Measurements from ENCODE around the gene PTGDS. TPM values are rescaled to one million over a fixed set of nuclear protein-coding genes. Genes with fewer than 3 reads are reported as not detected.

Gene PTGDS
- polyA plus RNA-seq, 1 donor from 2014 or later: 2.0 TPM

DNA sequence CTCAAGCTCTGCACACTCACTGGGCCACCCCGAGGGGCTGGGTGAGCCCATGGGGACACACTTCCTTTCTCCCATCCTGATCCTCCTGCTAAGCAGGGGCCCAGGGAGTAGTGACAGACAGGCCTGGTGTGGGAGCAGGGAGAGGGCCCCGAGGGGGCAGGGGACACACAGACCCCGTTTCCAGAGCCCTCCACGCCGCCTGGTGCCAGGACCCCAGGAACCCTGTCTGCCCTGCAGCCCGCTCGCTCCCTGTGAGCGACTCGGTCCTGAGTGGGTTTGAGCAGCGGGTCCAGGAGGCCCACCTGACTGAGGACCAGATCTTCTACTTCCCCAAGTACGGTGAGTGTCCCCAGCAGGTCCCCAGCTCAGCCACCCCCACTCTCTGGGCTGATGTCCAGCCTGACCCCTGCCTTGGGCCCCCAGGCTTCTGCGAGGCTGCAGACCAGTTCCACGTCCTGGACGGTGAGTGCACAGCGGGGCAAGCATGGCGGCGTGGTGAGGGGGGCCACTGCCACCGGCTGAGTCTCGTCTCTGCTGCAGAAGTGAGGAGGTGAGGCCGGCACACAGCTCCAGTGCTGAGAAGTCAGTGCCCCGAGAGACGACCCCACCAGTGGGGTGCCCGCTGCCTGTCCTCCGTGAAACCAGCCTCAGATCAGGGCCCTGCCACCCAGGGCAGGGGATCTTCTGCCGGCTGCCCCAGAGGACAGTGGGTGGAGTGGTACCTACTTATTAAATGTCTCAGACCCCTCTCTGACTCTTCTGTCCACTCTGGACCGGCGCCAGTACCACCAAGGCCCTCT is 30.9 kb upstream of the PTGDS start:
- TF ChIP-seq, protein P1, sequence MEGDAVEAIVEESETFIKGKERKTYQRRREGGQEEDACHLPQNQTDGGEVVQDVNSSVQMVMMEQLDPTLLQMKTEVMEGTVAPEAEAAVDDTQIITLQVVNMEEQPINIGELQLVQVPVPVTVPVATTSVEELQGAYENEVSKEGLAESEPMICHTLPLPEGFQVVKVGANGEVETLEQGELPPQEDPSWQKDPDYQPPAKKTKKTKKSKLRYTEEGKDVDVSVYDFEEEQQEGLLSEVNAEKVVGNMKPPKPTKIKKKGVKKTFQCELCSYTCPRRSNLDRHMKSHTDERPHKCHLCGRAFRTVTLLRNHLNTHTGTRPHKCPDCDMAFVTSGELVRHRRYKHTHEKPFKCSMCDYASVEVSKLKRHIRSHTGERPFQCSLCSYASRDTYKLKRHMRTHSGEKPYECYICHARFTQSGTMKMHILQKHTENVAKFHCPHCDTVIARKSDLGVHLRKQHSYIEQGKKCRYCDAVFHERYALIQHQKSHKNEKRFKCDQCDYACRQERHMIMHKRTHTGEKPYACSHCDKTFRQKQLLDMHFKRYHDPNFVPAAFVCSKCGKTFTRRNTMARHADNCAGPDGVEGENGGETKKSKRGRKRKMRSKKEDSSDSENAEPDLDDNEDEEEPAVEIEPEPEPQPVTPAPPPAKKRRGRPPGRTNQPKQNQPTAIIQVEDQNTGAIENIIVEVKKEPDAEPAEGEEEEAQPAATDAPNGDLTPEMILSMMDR (IDR thresholded peaks at IDR 0.05; ENCODE audit: poor library complexity, severe bottlenecking): no peak
- TF ChIP-seq TAF1 (IDR thresholded peaks at IDR 0.05; ENCODE audit: low read depth) (no peak), SMC3 (conservative IDR thresholded peaks at IDR 0.05; ENCODE audit: poor library complexity) (no peak), POLR2AphosphoS5 (IDR thresholded peaks at IDR 0.05) (no peak), EP300 (conservative IDR thresholded peaks at IDR 0.05; ENCODE audit: poor library complexity, severe bottlenecking) (no peak), EZH2 (IDR thresholded peaks at IDR 0.05; ENCODE audit: borderline replicate concordance, insufficient read depth, low read length, poor library complexity, severe bottlenecking) (no peak), MXI1 (conservative IDR thresholded peaks at IDR 0.05; ENCODE audit: poor library complexity, severe bottlenecking) (no peak), RAD21 (conservative IDR thresholded peaks at IDR 0.05) (no peak)
- TF ChIP-seq, protein P2, sequence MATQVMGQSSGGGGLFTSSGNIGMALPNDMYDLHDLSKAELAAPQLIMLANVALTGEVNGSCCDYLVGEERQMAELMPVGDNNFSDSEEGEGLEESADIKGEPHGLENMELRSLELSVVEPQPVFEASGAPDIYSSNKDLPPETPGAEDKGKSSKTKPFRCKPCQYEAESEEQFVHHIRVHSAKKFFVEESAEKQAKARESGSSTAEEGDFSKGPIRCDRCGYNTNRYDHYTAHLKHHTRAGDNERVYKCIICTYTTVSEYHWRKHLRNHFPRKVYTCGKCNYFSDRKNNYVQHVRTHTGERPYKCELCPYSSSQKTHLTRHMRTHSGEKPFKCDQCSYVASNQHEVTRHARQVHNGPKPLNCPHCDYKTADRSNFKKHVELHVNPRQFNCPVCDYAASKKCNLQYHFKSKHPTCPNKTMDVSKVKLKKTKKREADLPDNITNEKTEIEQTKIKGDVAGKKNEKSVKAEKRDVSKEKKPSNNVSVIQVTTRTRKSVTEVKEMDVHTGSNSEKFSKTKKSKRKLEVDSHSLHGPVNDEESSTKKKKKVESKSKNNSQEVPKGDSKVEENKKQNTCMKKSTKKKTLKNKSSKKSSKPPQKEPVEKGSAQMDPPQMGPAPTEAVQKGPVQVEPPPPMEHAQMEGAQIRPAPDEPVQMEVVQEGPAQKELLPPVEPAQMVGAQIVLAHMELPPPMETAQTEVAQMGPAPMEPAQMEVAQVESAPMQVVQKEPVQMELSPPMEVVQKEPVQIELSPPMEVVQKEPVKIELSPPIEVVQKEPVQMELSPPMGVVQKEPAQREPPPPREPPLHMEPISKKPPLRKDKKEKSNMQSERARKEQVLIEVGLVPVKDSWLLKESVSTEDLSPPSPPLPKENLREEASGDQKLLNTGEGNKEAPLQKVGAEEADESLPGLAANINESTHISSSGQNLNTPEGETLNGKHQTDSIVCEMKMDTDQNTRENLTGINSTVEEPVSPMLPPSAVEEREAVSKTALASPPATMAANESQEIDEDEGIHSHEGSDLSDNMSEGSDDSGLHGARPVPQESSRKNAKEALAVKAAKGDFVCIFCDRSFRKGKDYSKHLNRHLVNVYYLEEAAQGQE (IDR thresholded peaks at IDR 0.05; ENCODE audit: borderline replicate concordance): no peak
- H3K36me3 ChIP-seq (ENCODE audit: insufficient read depth, low read length): no peaks in the 10 kb centered on the region
- no peaks in the 10 kb centered on the region for H3F3A ChIP-seq (ENCODE audit: insufficient read depth, low read length, poor library complexity, severe bottlenecking)
- no peak overlapping the region for H2AFZ ChIP-seq (ENCODE audit: low read depth, low read length)
- H3K27me3 ChIP-seq (ENCODE audit: insufficient read depth, low read depth, low read length): no peaks in the 10 kb centered on the region
- peaks cover 8% of the 10 kb centered on the region for H3K79me2 ChIP-seq (replicated peaks; ENCODE audit: insufficient read depth, low read length)
- H3K9me2 ChIP-seq (ENCODE audit: insufficient read depth, low read length): no peaks in the 10 kb centered on the region
- no peak overlapping the region for H3K4me3 ChIP-seq (ENCODE audit: low read length)
- H3K9me3 ChIP-seq (ENCODE audit: low read length): no peaks in the 10 kb centered on the region
- H4K20me1 ChIP-seq (ENCODE audit: insufficient read depth): no peaks in the 10 kb centered on the region
- no peak overlapping the region for H3K27ac ChIP-seq (ENCODE audit: low read length)
- H3K4me2 ChIP-seq (ENCODE audit: low read length): no peak overlapping the region
- H3K9ac ChIP-seq (ENCODE audit: low read length): no peak overlapping the region

DNA sequence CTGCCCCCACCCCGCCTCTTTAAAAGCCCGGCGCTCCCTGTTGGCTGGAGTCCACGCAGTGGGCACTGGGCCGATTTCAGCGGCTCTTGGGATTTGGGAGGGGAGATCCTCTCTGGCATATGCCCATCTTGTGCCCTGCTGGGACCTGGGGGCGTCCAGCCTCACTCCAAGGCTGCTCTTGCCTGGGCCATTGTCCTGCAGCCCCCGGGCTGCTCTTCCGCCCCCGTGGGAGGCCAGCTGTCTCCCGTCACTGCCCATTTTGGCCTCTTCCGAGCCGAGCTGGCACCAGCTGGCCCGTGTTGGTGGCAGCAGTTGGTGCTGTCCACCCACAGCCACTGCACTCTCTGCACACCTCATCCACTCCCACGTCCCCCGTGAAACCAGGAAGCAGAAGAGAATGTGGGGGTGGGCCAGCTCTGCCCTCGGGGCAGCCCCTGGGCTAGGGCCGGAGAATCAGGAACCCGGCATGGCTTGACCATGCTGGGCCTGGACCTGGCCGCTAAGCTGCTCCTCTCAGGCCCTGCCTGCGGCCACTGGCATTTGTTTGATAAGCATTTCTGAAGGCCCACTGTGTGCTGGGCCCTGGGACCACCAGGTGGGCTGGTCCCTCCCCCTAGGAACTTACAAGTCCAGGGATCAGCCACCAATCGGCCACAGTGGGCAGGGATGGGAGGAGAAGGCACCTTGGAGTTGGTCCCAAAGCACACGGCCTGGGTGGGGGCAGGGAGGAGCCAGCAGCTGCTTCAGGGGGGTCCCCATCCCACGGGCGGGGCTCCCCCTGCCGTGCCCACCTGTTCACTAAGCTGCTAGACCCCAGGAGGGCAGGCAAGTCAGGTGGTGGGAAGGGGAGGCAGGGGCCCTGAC is 30.0 kb upstream of the PTGDS start:
- TF ChIP-seq EZH2 (IDR thresholded peaks at IDR 0.05; ENCODE audit: borderline replicate concordance, insufficient read depth, low read length, poor library complexity, severe bottlenecking): no peak
- TF ChIP-seq RAD21 (conservative IDR thresholded peaks at IDR 0.05): no peak
- TF ChIP-seq POLR2AphosphoS5 (IDR thresholded peaks at IDR 0.05): no peak
- TF ChIP-seq TAF1 (IDR thresholded peaks at IDR 0.05; ENCODE audit: low read depth): no peak
- no peak for TF ChIP-seq EP300 (conservative IDR thresholded peaks at IDR 0.05; ENCODE audit: poor library complexity, severe bottlenecking)
- no peak for TF ChIP-seq MXI1 (conservative IDR thresholded peaks at IDR 0.05; ENCODE audit: poor library complexity, severe bottlenecking)
- TF ChIP-seq, protein P2 (IDR thresholded peaks at IDR 0.05; ENCODE audit: borderline replicate concordance): no peak
- no peak for TF ChIP-seq SMC3 (conservative IDR thresholded peaks at IDR 0.05; ENCODE audit: poor library complexity)
- TF ChIP-seq, protein P1 (IDR thresholded peaks at IDR 0.05; ENCODE audit: poor library complexity, severe bottlenecking): no peak
- Histone ChIP-seq H3K9me3 (ENCODE audit: low read length) (no peaks in the 10 kb centered on the region), H3K9me2 (ENCODE audit: insufficient read depth, low read length) (no peaks in the 10 kb centered on the region), H3K36me3 (ENCODE audit: insufficient read depth, low read length) (no peaks in the 10 kb centered on the region), H3K79me2 (replicated peaks; ENCODE audit: insufficient read depth, low read length) (peaks cover 8% of the 10 kb centered on the region), H3F3A (ENCODE audit: insufficient read depth, low read length, poor library complexity, severe bottlenecking) (no peaks in the 10 kb centered on the region), H2AFZ (ENCODE audit: low read depth, low read length) (no peak overlapping the region), H3K27me3 (ENCODE audit: insufficient read depth, low read depth, low read length) (no peaks in the 10 kb centered on the region), H3K4me2 (ENCODE audit: low read length) (no peak overlapping the region), H4K20me1 (ENCODE audit: insufficient read depth) (no peaks in the 10 kb centered on the region), H3K4me3 (ENCODE audit: low read length) (no peak overlapping the region), H3K27ac (ENCODE audit: low read length) (no peak overlapping the region), H3K9ac (ENCODE audit: low read length) (no peak overlapping the region)

Data from neural cell (in vitro differentiated cells).